NAMALWA (cell line): ENCODE results near the gene GPR84.
"Not testable (repeated sequence)": the region's sequence is repeated elsewhere in the genome, so short reads cannot be mapped to it uniquely, and the experiment has no call there.

ENCODE experiments used
- DNase-seq: peaks from one replicate; pipeline ENCODE4 v3.0.0-alpha.2; 2015; ENCODE audit warnings: low spot score

GPR84 gene

GRCh38 chr12:54356228-54356627, 8.1 kb downstream of the GPR84 start:
- no peak for DNase-seq

GRCh38 chr12:54355104-54355815, 9.0 kb downstream of the GPR84 start:
- DNase-seq: no peak

GRCh38 chr12:54354271-54354670, 10.0 kb downstream of the GPR84 start:
- DNase-seq: not testable (repeated sequence)

DNA sequence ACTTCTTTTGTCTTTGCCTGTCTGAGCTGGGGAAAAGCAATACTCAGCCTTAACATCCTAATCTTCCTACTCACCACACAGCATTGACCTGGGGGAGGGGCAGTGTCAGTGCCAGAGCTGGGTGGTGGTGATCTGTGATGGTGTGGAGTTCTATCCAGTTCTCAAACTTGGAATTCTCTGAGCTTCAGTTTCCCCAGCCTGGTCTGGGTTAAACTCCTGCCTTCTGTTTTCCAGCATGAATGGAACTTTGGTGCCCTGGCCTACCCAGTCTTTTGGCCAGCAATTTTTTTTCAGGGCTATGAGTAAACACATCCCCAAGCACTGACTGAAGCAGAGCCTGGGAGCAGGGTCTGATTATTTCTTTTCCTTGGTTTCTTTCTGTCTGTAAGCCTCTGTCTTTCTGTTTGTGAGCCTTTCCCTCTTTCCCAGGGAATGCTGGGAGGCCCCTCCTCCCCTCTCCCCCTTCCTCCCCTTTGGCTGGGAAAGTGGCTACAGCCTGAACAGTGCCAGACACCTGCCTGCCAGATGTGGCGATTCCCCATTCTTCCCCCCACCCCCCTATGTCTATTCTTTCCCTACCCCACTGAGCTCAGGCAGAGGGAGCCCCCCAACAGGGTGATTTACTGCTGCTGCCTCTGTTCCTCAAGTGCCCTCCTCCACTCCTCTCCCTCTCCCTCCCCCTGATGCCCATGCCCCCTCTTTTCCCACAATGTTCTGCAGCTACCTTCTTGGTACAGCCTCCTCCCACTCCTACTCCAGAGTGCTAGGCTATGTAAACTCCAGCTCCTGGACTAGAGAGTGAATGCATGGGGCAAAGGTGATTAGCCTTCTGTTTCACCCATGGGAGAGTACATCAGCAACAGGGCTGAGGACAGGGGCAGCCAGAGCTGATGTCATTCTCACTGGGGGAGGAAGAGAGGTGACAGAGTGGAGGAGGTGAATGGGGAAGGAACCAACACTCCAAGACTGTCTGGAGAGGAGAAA, 11.1 kb downstream of the GPR84 start:
- DNase-seq: no peak

- no peak for DNase-seq
Measured at GRCh38 chr12:54352022-54352531, 12.2 kb downstream of the GPR84 start.

DNA sequence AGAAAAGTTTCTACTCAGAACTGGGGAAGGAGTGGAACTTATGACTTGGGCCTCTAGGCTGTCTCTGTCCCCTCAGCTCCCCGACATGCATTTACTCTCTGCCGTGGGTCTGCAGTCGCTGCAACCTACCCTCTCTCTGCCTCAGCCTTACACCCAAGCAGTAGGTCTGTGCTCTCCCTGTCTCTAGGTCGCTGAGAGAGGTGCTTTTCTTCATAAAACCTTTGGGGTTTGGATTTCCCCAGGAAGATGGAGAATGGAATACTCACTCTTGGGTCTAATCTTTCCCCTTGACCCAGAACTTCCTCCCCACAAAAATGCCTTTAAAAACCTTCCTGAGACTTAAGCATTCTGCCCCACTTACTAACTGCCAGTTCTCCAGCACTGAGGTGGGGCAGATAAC, 12.9 kb downstream of the GPR84 start:
- no peak for DNase-seq

- DNase-seq: no peak
Measured at GRCh38 chr12:54350743-54351142, 13.5 kb downstream of the GPR84 start.

GRCh38 chr12:54349679-54350078, 14.6 kb downstream of the GPR84 start:
- no peak for DNase-seq

- DNase-seq: no peak
Measured at GRCh38 chr12:54349036-54349435, 15.2 kb downstream of the GPR84 start.

- DNase-seq: no peak
Measured at GRCh38 chr12:54341378-54342300, 22.6 kb downstream of the GPR84 start.

GRCh38 chr12:54340846-54341245, 23.4 kb downstream of the GPR84 start:
- no peak for DNase-seq

- DNase-seq: no peak
Measured at GRCh38 chr12:54338698-54339296, 25.5 kb downstream of the GPR84 start.

DNA sequence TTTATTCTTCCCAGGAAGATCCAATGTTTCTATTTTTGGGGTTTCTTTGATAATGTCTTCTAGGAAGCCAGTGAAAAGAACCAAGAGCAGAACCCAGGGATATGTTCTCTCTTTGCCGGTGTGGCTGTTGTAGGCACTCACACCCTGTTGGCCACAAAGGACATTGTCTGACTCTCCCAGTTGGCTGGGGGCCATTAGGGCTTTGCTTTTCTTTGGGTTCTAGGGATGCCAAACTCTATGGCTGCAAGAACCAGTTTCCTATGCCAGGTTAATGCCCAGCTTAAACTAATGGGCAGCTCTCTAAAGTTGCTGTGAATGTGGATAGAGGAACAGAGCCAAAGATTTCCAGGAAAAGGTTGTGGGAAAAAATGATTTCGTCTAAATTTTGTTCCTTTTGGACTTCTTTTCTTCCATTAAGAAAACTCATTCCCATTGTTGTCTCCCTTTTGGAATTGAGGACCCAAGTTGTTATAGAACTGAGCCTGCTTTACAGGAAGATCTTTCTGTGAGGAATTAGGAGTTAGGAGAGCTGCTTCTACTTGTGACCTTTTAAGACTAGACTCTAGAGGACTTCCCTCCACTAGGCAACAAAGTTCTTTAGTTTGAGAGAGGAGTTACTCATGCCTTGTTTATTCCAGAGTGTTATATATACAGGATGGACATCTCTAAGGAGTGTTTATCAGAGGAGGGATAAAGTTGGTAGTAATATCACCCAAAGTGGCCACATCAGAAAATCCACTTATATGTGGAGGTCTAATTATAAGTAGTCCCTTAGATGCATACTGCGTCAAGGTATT, 26.2 kb downstream of the GPR84 start:
- DNase-seq: no peak

GRCh38 chr12:54337280-54337842, 26.9 kb downstream of the GPR84 start:
- no peak for DNase-seq

DNA sequence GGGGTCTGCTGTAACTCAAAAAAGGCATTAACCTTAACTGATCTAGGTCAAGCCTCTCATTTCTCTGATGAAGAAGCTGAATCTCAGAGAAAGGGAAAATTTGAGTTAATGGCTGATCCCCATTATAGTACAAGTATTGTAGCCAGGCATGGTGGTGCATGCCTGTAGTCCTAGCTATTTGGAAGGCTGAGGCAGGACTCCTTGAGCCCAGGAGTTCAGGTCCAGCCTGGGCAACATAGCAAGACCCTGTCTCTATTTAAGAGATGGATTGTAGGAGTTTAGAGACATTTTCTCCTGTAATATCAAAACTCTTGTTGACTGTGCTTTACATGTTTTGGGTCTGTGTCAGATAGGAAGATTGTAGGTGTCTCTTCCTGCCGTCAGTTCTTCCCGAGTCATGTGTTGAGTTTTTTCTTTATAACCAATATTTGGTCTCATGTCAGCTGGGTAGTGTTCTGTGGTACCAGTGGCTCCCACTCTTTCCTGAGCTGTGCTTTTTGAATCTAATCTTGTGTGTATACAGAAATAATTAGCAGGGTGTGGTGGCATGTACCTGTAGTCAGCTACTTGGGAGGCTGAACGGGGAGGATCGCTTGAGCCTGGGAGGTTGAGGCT, 30.8 kb downstream of the GPR84 start:
- no peak for DNase-seq

GRCh38 chr12:54331461-54331860, 32.8 kb downstream of the GPR84 start:
- DNase-seq: no peak

DNA sequence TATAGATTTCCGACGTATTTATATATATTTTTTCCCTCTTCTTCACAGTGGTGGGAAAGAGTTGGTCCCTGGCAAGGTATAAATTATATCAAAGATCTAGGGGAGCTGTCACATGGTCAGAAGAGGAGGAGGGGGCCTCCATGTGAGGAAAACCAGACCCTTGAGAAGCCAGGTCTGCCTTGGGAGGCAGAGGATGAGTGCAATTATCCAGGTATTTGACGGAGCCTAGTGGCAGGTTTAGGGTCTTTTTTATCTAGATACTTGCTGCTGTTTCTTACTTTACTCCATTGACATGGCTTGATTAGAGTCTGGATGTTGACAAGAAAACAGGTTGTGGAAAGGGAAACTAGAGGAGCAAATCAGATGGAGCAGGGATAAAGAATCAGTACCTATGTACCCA, 33.8 kb downstream of the GPR84 start:
- no peak for DNase-seq

DNA sequence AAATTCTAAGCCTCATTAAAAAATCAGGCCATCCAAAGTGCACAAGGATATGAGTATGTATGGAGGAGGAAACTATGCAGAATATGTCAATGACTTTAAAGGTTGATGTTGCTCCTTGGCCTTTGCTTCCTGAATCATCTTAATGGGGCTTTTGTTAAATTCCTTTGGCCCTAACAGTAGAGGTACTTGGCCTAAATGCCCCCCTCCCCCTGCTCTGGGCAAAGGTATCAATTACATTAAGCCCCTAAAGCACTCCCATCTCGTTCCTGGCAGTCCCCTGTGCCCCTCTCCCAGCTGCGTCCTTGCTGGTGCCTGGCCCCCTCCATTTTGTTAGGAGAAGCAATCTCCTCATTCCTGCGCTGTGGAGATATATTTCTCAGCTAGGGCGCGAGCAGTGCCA, 34.5 kb downstream of the GPR84 start:
- no peak for DNase-seq

GRCh38 chr12:54328595-54329337, 35.5 kb downstream of the GPR84 start:
- no peak for DNase-seq
